Right lobe of liver (tissue), 6 donors: Measurements from ENCODE around the gene FILIP1. TPM values are rescaled to one million over a fixed set of nuclear protein-coding genes. Genes with fewer than 3 reads are reported as not detected.
A peak's percentile ranks its signal among the peaks of the same experiment; 100 is the strongest.

Experiments used
- ATAC-seq, 4 donors: fragments of 200-7000 bp; cut with Tn5 transposase; one replicate each; pipeline ENCODE4 v1.9.1; 2020; ENCODE audit warnings: mild to moderate bottlenecking in 4 of 4, moderate library complexity in 4 of 4
- DNase-seq, 3 donors: peaks; one replicate each; pipeline ENCODE4 v3.0.0-alpha.2; 2020
- H3K27ac ChIP-seq, 3 donors: fragments of 200-600 bp; one replicate each; pipeline ENCODE4 v1.8.0; 2022
- H3K27me3 ChIP-seq, 2 donors: fragments of 200-600 bp; one replicate each; pipeline ENCODE4 v1.8.0; 2022
- H3K36me3 ChIP-seq, 4 donors: fragments of 200-600 bp; sonication (generic) in 1 of 4; one replicate each; pipeline versions ENCODE4 v1.5.1 to v1.8.0; 2017 to 2022; ENCODE audit warnings: control low read depth in 1 of 4
- H3K4me1 ChIP-seq, 4 donors: fragments of 200-600 bp; sonication (generic) in 1 of 4; one replicate each; pipeline versions ENCODE4 v1.5.1 to v1.8.0; 2017 to 2022; ENCODE audit warnings: control low read depth in 1 of 4
- H3K4me3 ChIP-seq, 3 donors: fragments of 200-600 bp; one replicate each; pipeline ENCODE4 v1.8.0; 2022
- H3K9me3 ChIP-seq, 4 donors: fragments of 200-600 bp; sonication (generic) in 1 of 4; one replicate each; pipeline versions ENCODE4 v1.5.1 to v1.8.0; 2017 to 2022; ENCODE audit warnings: control low read depth in 1 of 4
- POLR2A ChIP-seq: fragments of 450-650 bp; IDR thresholded peaks from one replicate; pipeline ENCODE4 v1.6.1; 2017; ENCODE audit warnings: antibody characterized with exemption, mild to moderate bottlenecking
- WGBS: methylation state at CpG from one replicate; pipeline ENCODE4 v1.1.6; 2018; ENCODE audit warnings: low coverage, low lambda C conversion rate; ENCODE audit not compliant: insufficient coverage; ENCODE audit errors: missing lambda C conversion rate; 5-methylcytosine and 5-hydroxymethylcytosine counted together
- intact Hi-C, 2 donors: fragments of 100-400 bp; cut with DNase I; formaldehyde crosslinking; loops; one replicate each; pipeline versions ENCODE4 v1.11.2 to v1.14.1; 2022
- total RNA-seq, 6 experiments: library from RNA; depleted of rRNA in 2 of 6; stranded (reverse); fragments of >200 nt in 2 of 6; fragmentation: NEBNext Ultra II Directional in 3 of 6; extraction: Animal tissue kit (Norgen Biotek cat#: 25700) in 3 of 6; gene quantifications; one replicate each; pipeline versions ENCODE4 v1.1.0 to v1.2.4, GENCODE V29; 2016 to 2023
- TF ChIP-seq, protein P1 (sequence below), 4 donors: fragments of 200-600 bp in 3 of 4; fragments of 450-650 bp in 1 of 4; IDR thresholded peaks; one replicate each; pipeline versions ENCODE4 v1.5.1 to v1.8.0; 2016 to 2022; ENCODE audit warnings: antibody characterized with exemption in 4 of 4, mild to moderate bottlenecking in 2 of 4
- donor health status: DM: no; HTN: yes; CAD: no.
- donor health status: DM: no; HTN: no; CAD: no.
- donor health status: DM: no; HTN: no; CAD: no.
- donor health status: DM: no; HTN: yes; CAD: no.
- donor health status: DM: no; HTN: yes; CAD: no.

FILIP1 gene
- total RNA-seq, 6 experiments from 2014 or later = 0.95 to 2.2 (median 1.6) TPM

GRCh38 chr6:75421316-75422023 is 72.1 kb downstream of the FILIP1 start:
- H3K36me3 ChIP-seq = no peaks in the 10 kb centered on the region
- H3K4me3 ChIP-seq = no peak overlapping the region
- intact Hi-C loops = no loop called here
- ATAC-seq = no peak
- no peaks in the 10 kb centered on the region for H3K27me3 ChIP-seq
- H3K27ac ChIP-seq = no peak overlapping the region
- DNase-seq = no peak
- H3K4me1 ChIP-seq = no peaks in the 10 kb centered on the region
- TF ChIP-seq POLR2A = no peak
- 57% methylated on average over 10 of the region's 11 CpGs for WGBS
- H3K9me3 ChIP-seq = no peaks in the 10 kb centered on the region

GRCh38 chr6:75419980-75420379 is 73.6 kb downstream of the FILIP1 start:
- Histone ChIP-seq H3K4me1 (no peaks in the 10 kb centered on the region), H3K27ac (no peak overlapping the region), H3K27me3 (no peaks in the 10 kb centered on the region), H3K4me3 (no peak overlapping the region), H3K9me3 (no peaks in the 10 kb centered on the region), H3K36me3 (no peaks in the 10 kb centered on the region)
- 26% methylated on average over 1 of the region's 1 CpG for WGBS
- intact Hi-C loops = no loop called here
- DNase-seq (no peak), ATAC-seq (no peak)
- TF ChIP-seq POLR2A = no peak
- TF ChIP-seq, protein P1, sequence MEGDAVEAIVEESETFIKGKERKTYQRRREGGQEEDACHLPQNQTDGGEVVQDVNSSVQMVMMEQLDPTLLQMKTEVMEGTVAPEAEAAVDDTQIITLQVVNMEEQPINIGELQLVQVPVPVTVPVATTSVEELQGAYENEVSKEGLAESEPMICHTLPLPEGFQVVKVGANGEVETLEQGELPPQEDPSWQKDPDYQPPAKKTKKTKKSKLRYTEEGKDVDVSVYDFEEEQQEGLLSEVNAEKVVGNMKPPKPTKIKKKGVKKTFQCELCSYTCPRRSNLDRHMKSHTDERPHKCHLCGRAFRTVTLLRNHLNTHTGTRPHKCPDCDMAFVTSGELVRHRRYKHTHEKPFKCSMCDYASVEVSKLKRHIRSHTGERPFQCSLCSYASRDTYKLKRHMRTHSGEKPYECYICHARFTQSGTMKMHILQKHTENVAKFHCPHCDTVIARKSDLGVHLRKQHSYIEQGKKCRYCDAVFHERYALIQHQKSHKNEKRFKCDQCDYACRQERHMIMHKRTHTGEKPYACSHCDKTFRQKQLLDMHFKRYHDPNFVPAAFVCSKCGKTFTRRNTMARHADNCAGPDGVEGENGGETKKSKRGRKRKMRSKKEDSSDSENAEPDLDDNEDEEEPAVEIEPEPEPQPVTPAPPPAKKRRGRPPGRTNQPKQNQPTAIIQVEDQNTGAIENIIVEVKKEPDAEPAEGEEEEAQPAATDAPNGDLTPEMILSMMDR (IDR thresholded peaks at IDR 0.05) = no peak

DNA sequence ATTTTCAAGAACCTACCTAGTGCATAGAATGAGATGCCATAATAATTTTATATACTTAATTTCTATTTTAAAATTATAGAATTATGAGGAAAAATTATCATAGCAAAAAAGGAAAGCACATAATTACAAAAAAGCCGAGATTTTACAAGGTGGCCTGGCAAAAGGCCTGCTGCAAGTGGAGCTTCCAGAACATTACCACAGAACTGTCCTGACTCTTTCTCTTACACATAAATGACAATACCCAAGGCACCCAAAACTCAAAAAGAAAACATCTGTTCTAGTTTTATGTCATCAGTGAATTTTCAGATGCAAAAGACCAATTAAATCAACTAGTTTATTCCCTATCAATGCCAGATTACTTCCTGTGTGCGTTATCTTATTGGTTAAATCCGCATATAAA is 74.2 kb downstream of the FILIP1 start:
- H3K27me3 ChIP-seq = no peaks in the 10 kb centered on the region
- 70% methylated on average over 3 of the region's 3 CpGs for WGBS
- H3K36me3 ChIP-seq = no peaks in the 10 kb centered on the region
- TF ChIP-seq POLR2A = no peak
- TF ChIP-seq, protein P1 (IDR thresholded peaks at IDR 0.05) = no peak
- H3K4me1 ChIP-seq = no peaks in the 10 kb centered on the region
- no peak for DNase-seq
- H3K9me3 ChIP-seq = no peaks in the 10 kb centered on the region
- no peak for ATAC-seq
- intact Hi-C loops = no loop called here
- no peak overlapping the region for H3K27ac ChIP-seq
- H3K4me3 ChIP-seq = no peak overlapping the region

- Histone ChIP-seq H3K4me1 (no peaks in the 10 kb centered on the region), H3K27ac (no peak overlapping the region), H3K27me3 (no peaks in the 10 kb centered on the region), H3K36me3 (no peaks in the 10 kb centered on the region), H3K9me3 (no peaks in the 10 kb centered on the region), H3K4me3 (no peak overlapping the region)
- TF ChIP-seq, protein P1 (IDR thresholded peaks at IDR 0.05) = no peak
- TF ChIP-seq POLR2A = no peak
- intact Hi-C loops = no loop called here
- peak in 3 of 4 donors; percentile 28 to 79 (median 60) for ATAC-seq
- no peak for DNase-seq
These were observed 75.4 kb downstream of the FILIP1 start for GRCh38 chr6:75418233-75418632.

GRCh38 chr6:75416443-75416842 is 77.2 kb downstream of the FILIP1 start:
- ATAC-seq = no peak
- no peak for DNase-seq
- Histone ChIP-seq H3K4me1 (no peaks in the 10 kb centered on the region), H3K27ac (no peak overlapping the region), H3K9me3 (no peaks in the 10 kb centered on the region), H3K4me3 (no peak overlapping the region), H3K27me3 (no peaks in the 10 kb centered on the region), H3K36me3 (no peaks in the 10 kb centered on the region)
- TF ChIP-seq POLR2A = no peak
- TF ChIP-seq, protein P1 (IDR thresholded peaks at IDR 0.05) = no peak
- intact Hi-C loops = no loop called here
- WGBS = 47% methylated on average over 1 of the region's 1 CpG
